GM20431 (cell line): ENCODE measurements around the gene SNW1.

ENCODE experiments used
- in situ Hi-C: fragments of 300-500 bp; cut with MseI, MboI; formaldehyde crosslinking; loops from one replicate; pipeline ENCODE4 v1.15.0; 2020; ENCODE audit warnings: low sequenced_read_pairs; ENCODE audit not compliant: unreplicated experiment

SNW1 gene

GRCh38 chr14:77674931-77675330 is 86.0 kb downstream of the SNW1 start:
- in situ Hi-C loops, result no loop called here

GRCh38 chr14:77673193-77673592 is 87.8 kb downstream of the SNW1 start:
- in situ Hi-C loops, result no loop called here
